Skin epidermis (tissue), 12 donors: ENCODE data around the gene RBM3.

ENCODE experiments used
- H3K27ac ChIP-seq, 21 experiments: fragments of 200-600 bp; sonication (generic) in 11 of 21; one replicate each; pipeline ENCODE4 v1.5.0; 2020; ENCODE audit warnings: mild to moderate bottlenecking in 3 of 21, inconsistent platforms in 2 of 21, moderate library complexity in 2 of 21
- H3K4me3 ChIP-seq, 7 experiments: fragments of 200-600 bp; sonication (generic) in 2 of 7; one replicate each; pipeline ENCODE4 v1.5.0; 2020; ENCODE audit warnings: inconsistent platforms in 2 of 7, mild to moderate bottlenecking in 2 of 7, moderate library complexity in 1 of 7

The RBM3 gene

GRCh38 chrX:48573690-48574269 is 504 bp upstream of the RBM3 start:
- H3K27ac ChIP-seq, result peak overlapping the region in 20 of 21 experiments; percentile 66 to 100 (median 98)
- peak overlapping the region; percentile 22 to 69 (median 63) for H3K4me3 ChIP-seq

- H3K27ac ChIP-seq, result peak overlapping the region in 16 of 21 experiments; percentile 1 to 99 (median 97)
Measured at GRCh38 chrX:48575642-48576041, 1.4 kb downstream of the RBM3 start.

GRCh38 chrX:48576108-48576507 is 1.8 kb downstream of the RBM3 start:
- peak overlapping the region; percentile 52 to 69 (median 63) for H3K4me3 ChIP-seq
- H3K27ac ChIP-seq, result peak overlapping the region in 10 of 21 experiments; percentile 1 to 99 (median 96)

More at GRCh38 chrX:48575642-48576041, 1.4 kb downstream of the RBM3 start:
- peak overlapping the region; percentile 52 to 69 (median 63) for H3K4me3 ChIP-seq

- Histone ChIP-seq H3K27ac (no peak overlapping the region), H3K4me3 (no peak overlapping the region)
Measured at GRCh38 chrX:48578661-48579128, 4.4 kb downstream of the RBM3 start.

- H3K4me3 ChIP-seq, result no peak overlapping the region
- no peak overlapping the region for H3K27ac ChIP-seq
Measured at GRCh38 chrX:48579259-48579658, 5.0 kb downstream of the RBM3 start.

GRCh38 chrX:48580662-48581061 is 6.4 kb downstream of the RBM3 start:
- H3K4me3 ChIP-seq, result no peak overlapping the region
- H3K27ac ChIP-seq, result peak overlapping the region in 1 of 21 experiments; percentile 44

GRCh38 chrX:48584698-48585097 is 10.4 kb downstream of the RBM3 start:
- Histone ChIP-seq H3K4me3 (no peak overlapping the region), H3K27ac (no peak overlapping the region)

GRCh38 chrX:48589482-48590162 is 15.3 kb downstream of the RBM3 start:
- Histone ChIP-seq H3K4me3 (no peak overlapping the region), H3K27ac (peak overlapping the region in 12 of 21 experiments; percentile 8 to 73 (median 43))

- Histone ChIP-seq H3K4me3 (no peak overlapping the region), H3K27ac (peak overlapping the region in 18 of 21 experiments; percentile 8 to 73 (median 40))
Measured at GRCh38 chrX:48590203-48591103, 16.2 kb downstream of the RBM3 start.

GRCh38 chrX:48591255-48591791 is 17.0 kb downstream of the RBM3 start:
- no peak overlapping the region for H3K4me3 ChIP-seq
- H3K27ac ChIP-seq, result peak overlapping the region in 13 of 21 experiments; percentile 15 to 73 (median 47)

- Histone ChIP-seq H3K27ac (peak overlapping the region in 1 of 21 experiments; percentile 64), H3K4me3 (no peak overlapping the region)
Measured at GRCh38 chrX:48592971-48593370, 18.7 kb downstream of the RBM3 start.

- Histone ChIP-seq H3K27ac (no peak overlapping the region), H3K4me3 (no peak overlapping the region)
Measured at GRCh38 chrX:48595929-48596328, 21.6 kb downstream of the RBM3 start.

- Histone ChIP-seq H3K4me3 (peak within 1 kb of the TSS; percentile 38 to 65 (median 54)), H3K27ac (peak within 1 kb of the TSS; percentile 82 to 98 (median 94))
Measured at GRCh38 chrX:48597353-48598264, 23.3 kb downstream of the RBM3 start, which contains the start of gene WDR13. TSS of gene WDR13 (plus strand) at chrX:48597492. CDS start at chrX:48597997, 505 bp downstream.

GRCh38 chrX:48598614-48599013 is 24.3 kb downstream of the RBM3 start:
- Histone ChIP-seq H3K4me3 (peak overlapping the region; percentile 38 to 65 (median 54)), H3K27ac (peak overlapping the region in 9 of 21 experiments; percentile 10 to 98 (median 95))

- Histone ChIP-seq H3K27ac (no peak overlapping the region), H3K4me3 (no peak overlapping the region)
Measured at GRCh38 chrX:48599341-48599740, 25.1 kb downstream of the RBM3 start.

- Histone ChIP-seq H3K4me3 (no peak overlapping the region), H3K27ac (no peak overlapping the region)
Measured at GRCh38 chrX:48600226-48600625, 25.9 kb downstream of the RBM3 start.

GRCh38 chrX:48601741-48602394 is 27.6 kb downstream of the RBM3 start:
- H3K4me3 ChIP-seq, result no peak overlapping the region
- H3K27ac ChIP-seq, result no peak overlapping the region

GRCh38 chrX:48604701-48605100 is 30.4 kb downstream of the RBM3 start:
- Histone ChIP-seq H3K27ac (no peak overlapping the region), H3K4me3 (no peak overlapping the region)
